Measurements from ENCODE around the gene LRRC32. TPM values are rescaled to one million over a fixed set of nuclear protein-coding genes. Genes with fewer than 3 reads are reported as not detected.

The LRRC32 gene
- total and polyA plus RNA-seq, 2 of the 4 experiments (the other 2 are of a cell fraction), result 5.2 to 13.7 TPM

DNA sequence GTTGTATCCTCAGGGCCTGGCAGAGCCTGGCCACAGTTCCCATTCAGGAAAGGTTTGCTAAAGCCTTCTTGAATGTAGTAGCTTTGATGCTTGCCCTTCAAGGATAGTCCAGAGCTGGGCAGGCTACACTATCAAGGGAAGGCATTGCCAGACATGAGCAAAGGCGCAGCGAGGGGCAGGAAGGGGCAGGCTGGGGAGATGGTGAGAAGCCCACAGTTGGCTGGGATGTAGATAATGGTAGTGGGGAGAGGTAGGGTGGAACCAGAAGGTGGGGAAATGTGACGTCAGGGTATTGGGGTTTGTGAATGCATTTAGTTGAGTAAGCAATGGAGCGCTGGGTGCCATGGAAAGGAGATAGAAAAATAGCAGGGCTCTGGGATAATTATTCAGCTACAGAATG lies 28.6 kb downstream of the LRRC32 start:
- no peak overlapping the region for H3K18ac ChIP-seq (ENCODE audit: low read depth, low read length)
- no peak overlapping the region for H3K14ac ChIP-seq (replicated peaks; ENCODE audit: low read depth, low read length)
- H3K4ac ChIP-seq (ENCODE audit: low read depth, low read length), result no peak overlapping the region
- no peak overlapping the region for H2BK5ac ChIP-seq (ENCODE audit: low read depth, low read length, poor library complexity, severe bottlenecking)
- H3K9me1 ChIP-seq (ENCODE audit: insufficient read depth, low read length), result no peaks in the 10 kb centered on the region
- H3K4me1 ChIP-seq (ENCODE audit: control insufficient read depth, insufficient read depth, low read length), result peaks cover 3% of the 10 kb centered on the region; the same call in 1 of the 2 replicates
- H2AK9ac ChIP-seq (replicated peaks; ENCODE audit: low read depth, low read length, poor library complexity), result no peak overlapping the region
- intact Hi-C loops (cut with micrococcal nuclease), result no loop called here
- ChIA-PET CTCF (no interaction called here), POLR2A (ENCODE audit: unreplicated experiment) (no interaction called here)
- 100% methylated on average over 2 of the region's 4 CpGs; no CpG with 5 or more reads in 1 of the 2 experiments for WGBS, 2 experiments (ENCODE audit: extremely low coverage in 2 of 2, insufficient read length in 1 of 2)
- no peak overlapping the region for H2AK5ac ChIP-seq (ENCODE audit: low read depth, low read length)
- H3K4me3 ChIP-seq (ENCODE audit: insufficient read depth, low read depth, low read length), result no peak overlapping the region
- H2BK120ac ChIP-seq (ENCODE audit: low read depth, low read length), result no peak overlapping the region
- no peaks in the 10 kb centered on the region for H3K79me1 ChIP-seq (ENCODE audit: low read depth in 1 of 2, low read length in 2 of 2)
- in situ Hi-C loops (cut with MboI; ENCODE audit: low sequenced_read_pairs), result no loop called here
- no peak overlapping the region for H2BK20ac ChIP-seq (ENCODE audit: low read depth, low read length)
- H3K36me3 ChIP-seq (ENCODE audit: control insufficient read depth, insufficient read depth, low read length), result no peaks in the 10 kb centered on the region
- H3K56ac ChIP-seq (ENCODE audit: extremely low read depth, insufficient read depth, low read length), result no peak overlapping the region
- H3K27ac ChIP-seq (ENCODE audit: insufficient read depth, low read length), result no peak overlapping the region
- H4K8ac ChIP-seq (ENCODE audit: low read depth in 2 of 2, low read length in 2 of 2), result no peak overlapping the region
- H3K4me2 ChIP-seq (ENCODE audit: low read depth, low read length), result no peak overlapping the region
- H3K23ac ChIP-seq (ENCODE audit: low read depth, low read length), result no peak overlapping the region
- H2AFZ ChIP-seq (replicated peaks; ENCODE audit: low read length, poor library complexity), result no peak overlapping the region
- H3K9ac ChIP-seq (ENCODE audit: low read depth, low read length), result no peak overlapping the region
- peaks cover 22% of the 10 kb centered on the region for H3K27me3 ChIP-seq (ENCODE audit: control insufficient read depth, insufficient read depth, low read length)
- ATAC-seq (ENCODE audit: low read depth) (no peak), DNase-seq (no peak)
- no peaks in the 10 kb centered on the region; the same call in 1 of the 2 replicates for H3K9me3 ChIP-seq (ENCODE audit: control insufficient read depth, insufficient read depth, low read length)
- H4K20me1 ChIP-seq (ENCODE audit: insufficient read depth, low read length), result no peaks in the 10 kb centered on the region
- H4K5ac ChIP-seq (ENCODE audit: low read depth, low read length), result no peak overlapping the region
- H2BK15ac ChIP-seq (ENCODE audit: low read depth, low read length), result no peak overlapping the region; the same call in 2 of the 3 replicates
- no peak overlapping the region for H4K91ac ChIP-seq (ENCODE audit: insufficient read depth, low read depth, low read length)
- no TSS peak for BruUV-seq (replicated peaks)
- TF ChIP-seq MXI1 (IDR thresholded peaks at IDR 0.05; ENCODE audit: borderline replicate concordance, low read depth, low read length) (no peak), SMC3 (IDR thresholded peaks at IDR 0.05; ENCODE audit: low read depth, low read length) (no peak), MAZ (IDR thresholded peaks at IDR 0.05; ENCODE audit: borderline replicate concordance, low read depth, low read length) (no peak)
- dilution Hi-C loops (cut with HindIII; ENCODE audit: low sequenced_read_pairs, unreplicated experiment), result no loop called here

Data from IMR-90 (cell line).